NCI-H2081 treated with DMSO at 0.1 percent for 48 hours (cell line): ENCODE data around the gene WDFY4.

Experiments
- DNase-seq: peaks from one replicate; lab custom pipeline; 2025; lab: John Stamatoyannopoulos, UW

WDFY4 gene

DNA sequence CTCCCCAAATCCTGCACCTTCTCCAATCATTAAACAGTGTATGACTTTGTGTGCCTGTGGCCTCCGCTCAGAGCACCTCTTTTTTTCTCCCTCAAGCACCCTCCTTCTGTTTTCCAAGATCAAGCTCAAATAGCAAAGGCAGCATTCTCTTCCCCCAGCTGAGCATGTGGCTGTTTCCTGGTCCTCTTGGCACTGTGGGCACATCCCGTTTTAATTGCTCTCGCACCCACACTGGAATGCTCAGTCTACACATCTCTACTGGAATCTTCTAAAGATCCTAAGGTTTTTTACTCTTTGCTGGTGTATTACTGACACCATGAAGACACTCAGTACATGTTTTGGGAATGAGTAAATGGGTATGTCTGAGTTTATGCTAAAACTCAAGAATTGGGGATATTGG, 107.4 kb downstream of the WDFY4 start:
- no peak for DNase-seq

DNA sequence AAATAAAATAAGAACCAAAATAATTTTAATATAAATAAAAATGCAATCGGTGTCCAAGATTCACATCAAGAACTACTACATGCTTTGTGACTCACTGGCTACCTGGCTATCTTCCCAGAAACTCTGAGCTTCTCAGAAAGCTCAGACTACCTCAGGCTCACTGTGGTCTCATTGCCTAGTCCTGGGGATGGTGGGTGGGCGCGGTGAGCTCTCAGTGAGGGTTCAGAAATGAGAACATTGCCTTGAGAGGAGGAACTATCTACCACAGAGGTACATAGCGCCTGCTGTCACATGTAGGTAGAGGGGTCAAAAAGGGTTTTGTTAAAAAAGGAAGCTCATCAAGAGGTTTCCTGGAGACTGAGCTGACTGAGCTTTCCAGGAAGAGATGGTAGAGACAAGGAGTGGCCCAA, 108.0 kb downstream of the WDFY4 start:
- no peak for DNase-seq

DNA sequence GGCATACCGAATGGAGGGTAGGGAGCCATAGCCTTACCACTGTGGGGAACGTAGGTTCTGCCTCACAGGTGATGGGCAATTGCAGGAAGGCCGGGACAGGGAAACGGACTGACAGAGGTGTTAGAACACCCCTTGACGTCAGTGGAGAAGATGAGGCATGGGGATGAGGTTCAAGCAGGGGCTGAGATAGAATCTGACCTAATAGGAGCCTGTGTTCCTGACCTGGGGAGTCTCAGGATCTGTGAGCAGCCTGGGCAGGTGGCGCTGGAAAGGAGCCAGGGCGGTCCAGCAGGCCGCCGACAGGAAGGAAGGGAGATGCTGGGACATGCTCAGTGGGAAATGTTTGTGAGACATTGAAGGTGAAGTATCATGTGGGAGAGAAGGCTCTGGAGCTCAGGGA, 109.4 kb downstream of the WDFY4 start:
- DNase-seq = no peak

DNA sequence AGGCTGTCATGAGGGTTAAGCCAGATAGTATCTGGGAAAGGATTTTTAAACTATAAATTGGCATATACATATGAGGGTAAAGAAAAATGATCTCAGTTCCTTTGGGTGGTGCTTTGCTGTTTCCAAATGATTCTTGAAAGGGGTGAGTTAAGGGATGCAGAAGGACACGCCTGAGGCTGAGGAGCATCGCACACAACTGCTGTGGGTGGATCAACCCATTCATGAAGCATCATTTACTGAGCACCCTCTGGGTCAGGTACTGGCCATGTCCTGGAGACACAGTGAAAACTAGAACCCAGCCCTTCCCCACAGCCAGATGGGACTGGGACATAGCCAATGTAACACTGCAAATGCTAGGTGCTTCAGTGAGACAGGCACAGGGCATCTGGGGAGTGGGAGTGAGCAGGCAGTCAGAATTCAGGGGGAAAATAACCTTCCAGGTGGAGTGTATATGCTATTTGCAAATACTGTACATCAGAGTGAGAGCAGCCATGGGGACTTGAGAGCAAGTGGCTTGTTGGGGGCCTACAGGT, 112.1 kb downstream of the WDFY4 start:
- no peak for DNase-seq

DNA sequence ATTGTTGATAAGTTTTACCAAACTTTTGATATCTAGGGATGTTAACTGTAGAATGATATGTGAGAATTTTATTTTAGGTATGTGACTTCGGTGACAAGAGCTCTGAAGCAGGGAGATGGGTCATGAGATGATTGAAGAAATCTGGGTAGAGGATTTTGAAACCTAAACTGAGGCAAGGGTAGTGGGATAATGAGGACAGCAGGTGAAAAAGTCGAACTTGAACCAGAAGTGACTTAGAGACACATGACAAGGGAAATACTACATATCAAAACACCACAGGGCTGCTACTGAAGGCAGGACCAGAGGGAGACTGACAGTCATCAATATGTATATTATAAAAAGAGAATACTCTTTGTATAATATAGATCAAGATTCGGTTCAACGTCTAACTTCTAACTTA, 113.2 kb downstream of the WDFY4 start:
- no peak for DNase-seq

DNA sequence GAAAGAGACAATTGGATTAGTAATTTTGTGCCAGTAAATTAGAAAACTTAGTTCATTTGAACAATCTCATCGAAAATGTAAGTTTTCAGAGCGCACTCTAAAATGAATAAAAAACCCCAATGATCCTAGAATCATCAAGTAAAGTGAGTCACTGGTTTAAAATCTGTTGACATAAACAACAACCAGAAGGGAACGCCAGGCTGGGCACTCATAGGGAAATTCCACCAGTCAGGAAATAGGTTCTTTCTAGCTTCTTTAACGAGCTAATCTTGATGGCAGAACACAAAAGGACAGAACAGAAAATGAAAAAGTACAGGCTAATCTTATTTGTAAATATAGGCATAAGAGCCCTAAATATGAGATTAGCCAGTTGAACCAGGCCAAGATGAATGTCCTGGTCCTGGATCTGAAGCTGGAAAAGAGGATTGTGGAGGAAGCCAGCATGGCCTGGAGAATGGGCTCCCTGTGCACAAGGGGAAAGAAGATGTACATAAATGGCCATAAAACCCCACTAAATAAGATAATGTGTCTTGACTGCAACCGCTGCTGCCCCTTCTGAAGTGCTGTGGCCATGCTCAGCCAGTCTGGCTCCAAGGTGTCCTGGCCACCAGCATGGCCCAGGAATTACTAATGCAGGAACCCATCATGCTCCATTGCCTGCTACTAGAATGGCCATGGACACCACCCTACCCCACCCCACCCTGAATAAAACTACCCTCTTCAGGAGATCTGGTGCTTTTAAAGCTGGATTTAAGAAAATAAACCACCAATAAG, 114.0 kb downstream of the WDFY4 start:
- no peak for DNase-seq

DNA sequence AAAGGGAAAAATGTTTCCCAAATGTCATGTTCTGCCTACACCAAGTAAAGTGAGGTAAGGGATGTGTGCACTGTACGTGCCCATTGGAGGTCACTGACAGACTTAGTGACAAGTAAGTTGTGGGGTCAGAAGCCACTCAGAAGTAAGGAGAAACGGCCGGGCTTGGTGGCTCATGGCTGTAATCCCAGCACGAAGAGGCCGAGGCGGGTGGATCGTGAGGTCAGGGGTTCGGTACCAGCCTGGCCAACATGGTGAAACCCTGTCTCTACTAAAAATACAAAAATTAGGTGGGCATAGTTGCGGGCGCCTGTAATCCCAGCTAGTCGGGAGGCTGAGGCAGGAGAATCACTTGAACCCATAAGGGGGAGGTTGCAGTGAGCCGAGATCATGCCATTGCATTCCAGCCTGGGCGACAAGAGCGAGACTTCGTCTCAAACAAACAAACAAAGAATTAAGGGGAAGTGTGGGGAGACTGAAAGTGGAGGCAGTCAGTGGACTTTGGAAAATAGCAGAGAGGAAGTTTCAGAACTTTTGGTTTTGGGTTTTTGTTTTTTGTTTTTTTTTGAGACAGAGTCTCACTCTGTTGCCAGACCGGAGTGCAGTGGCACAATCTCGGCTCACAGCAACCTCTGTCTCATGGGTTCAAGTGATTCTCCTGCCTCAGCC, 114.8 kb downstream of the WDFY4 start:
- no peak for DNase-seq

DNA sequence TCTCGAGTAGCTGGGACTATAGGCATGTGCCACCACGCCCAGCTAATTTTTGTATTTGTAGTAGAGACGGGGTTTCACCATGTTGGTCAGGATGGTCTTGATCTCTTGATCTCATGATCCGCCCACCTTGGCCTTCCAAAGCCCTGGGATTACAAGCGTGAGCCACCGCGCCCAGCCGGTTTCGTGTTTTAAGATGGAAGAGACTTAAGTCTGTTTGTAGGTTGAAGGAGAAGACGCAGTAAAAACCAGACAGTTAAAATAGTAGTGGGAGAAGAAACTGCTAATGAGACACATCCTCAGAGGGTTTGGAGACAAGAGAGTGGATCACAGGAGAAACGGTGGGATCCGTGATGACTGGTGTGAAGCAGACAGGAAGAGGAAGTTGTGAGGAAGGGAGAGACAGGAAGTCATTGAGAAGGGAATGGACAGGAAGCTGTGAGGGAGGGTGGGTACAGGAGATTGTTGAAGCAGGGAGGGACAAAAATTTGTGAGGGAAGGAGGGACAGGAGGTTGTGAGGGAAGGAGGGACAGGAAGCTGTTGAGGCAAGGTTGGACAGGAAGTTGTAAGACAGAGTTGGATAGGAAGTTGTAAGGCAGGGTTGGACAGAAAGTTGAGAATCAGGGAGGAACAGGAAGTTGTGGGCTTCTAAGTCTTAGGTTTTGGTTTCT, 115.5 kb downstream of the WDFY4 start:
- no peak for DNase-seq

DNA sequence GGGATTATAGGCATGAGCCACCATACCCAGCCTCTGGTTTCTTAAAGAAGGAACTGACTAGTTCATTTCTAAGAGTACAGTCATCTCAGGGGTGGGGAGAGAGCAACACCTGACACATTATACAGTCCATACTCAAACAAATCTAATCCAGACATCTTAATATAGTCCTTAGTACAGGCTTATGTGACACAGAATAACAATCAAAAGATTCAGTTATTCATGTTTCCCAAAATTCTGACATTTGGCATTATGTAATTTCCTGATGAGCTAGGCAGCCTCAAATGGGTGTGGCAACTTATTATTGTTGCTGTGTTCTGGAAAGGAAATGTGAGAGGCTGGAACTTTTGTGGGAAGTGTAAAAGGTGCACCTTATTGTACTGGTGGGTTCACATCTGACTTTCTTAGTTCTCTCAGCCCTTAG, 116.3 kb downstream of the WDFY4 start:
- DNase-seq = no peak

DNA sequence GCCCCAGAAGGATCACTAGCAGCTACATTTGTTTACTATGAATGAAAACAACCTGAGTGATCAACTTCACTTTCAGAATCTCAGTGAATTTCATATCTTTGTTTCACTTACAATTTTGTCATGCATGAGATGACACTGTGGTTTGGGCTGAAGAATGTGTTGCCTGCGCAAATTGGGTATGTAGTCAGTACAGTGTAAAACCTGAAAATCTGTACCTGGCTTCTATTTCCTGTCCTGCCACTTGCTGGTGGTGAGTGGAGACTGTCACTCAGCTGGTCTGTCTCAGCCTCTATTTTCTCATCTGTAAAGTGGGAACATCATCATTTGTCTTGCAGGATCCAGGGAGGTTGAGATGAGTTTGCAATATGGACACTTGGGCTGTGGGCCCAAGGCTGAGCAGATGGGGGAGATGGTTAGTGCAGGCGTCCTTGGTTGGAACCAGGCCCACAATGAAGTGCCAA, 118.0 kb downstream of the WDFY4 start:
- no peak for DNase-seq

DNA sequence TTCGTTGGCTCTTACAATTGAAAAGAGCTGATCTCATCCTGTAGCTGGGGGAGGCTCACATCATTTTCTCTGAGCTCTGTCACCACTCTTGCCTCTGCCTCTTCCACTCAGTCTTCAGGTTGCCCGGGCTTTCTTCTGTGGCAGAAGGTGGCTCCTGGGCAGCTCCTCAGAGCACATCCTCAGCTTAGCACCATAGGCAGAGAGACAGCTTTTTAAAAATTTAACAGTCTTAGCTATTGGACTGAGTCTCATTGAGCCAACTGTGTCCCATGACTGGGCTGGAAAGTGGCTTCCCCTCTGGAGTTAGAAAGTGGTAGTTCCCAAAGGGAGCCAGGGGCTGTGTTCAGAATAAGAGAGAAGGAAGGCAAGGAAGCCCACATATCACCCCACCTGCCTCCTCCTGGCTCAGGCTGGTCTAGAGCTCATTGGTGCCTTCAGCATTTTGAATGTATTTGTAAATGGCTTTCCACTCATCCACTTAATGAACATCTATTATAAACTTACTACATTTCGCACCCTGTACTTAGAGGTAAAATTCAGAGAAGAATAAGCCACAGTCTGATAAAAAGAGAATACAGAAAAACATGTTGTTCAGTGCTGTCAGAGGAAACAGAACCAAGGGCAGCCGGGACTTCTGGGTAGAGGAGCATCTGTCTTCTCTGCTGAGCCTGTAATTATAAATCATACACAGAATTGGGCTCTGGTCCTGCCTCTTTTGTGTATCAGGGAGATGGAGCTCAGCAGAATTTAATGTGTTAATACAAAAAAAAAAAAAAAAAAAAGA, 119.3 kb downstream of the WDFY4 start:
- DNase-seq = no peak

DNA sequence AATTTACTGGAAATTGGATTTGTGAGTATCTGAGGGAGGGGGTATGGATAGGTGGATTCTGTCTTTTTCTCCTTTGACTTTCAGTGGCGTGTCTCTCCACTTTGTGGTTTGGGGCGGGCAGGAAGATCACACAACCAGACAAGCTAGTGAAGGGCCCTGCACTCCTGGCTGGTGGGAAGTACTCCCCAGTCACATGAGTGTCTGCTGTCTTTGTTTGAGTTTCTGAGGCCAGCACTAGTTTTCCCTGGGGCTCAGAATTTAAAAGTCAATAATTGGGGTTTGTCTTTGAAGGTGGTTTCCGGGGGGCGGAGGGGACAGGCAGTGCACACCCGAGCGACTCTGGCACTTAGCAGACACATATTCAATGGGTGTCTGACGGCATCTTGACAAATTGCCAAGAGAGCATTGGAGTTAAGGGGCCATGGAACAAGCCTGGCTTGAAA, 120.1 kb downstream of the WDFY4 start:
- no peak for DNase-seq

DNA sequence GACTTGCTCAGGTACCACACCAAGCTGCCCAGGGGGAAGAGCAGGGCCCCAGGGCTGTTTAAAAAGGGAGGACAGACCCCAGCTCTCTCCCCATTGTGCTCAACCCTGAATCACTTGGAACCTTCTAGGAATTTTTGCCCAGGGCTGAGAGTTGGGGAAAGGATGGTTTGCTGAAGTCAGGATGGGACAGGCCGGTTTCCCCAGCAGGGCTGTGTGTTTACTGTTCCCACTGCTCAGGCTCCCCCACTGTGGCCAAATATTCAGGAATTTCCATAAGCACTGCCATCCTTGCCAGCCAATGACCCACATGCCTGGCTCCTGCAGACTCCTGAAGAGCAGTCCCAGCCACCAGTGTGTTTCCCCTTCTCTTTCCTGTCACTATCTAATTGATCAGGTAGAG, 120.7 kb downstream of the WDFY4 start:
- DNase-seq = no peak

DNA sequence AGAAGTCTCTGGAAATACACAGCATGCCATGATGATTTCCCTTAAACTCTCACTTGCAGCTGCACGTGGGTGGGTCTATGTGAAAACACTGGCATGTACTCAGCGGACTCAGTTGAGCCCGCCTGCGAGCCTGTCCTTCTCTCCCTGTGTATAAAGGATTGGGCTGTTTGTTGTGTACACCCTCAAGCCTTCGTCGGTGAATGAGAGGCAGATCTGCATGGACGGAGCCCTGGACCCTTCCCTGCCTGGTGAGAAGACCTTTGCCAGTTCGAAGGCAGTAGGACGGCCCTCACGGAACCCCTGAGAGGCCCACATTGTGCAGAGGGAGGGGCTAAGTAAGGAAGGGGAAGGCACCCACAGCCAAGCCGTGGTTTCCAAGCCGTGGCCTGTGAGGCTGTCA, 121.2 kb downstream of the WDFY4 start:
- DNase-seq = no peak

DNA sequence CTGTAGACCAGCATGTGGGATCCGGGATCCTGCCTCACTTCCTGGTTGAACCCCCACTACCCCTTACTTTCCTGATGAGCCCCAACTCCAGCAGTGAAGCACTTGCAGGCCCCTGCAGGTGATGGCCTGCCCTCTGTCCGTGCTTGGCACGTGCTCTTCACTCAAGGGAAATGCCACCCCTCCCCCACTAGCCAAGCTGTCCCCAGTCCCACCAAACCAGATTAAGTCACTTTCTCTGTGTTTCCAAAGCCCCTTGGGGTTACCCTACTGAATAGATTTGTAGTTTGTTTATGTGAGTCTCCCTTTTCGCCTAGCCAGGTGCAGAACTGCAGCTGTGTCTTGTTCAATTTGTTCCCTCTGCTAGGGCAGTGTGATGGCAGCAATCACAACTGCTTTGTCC, 121.7 kb downstream of the WDFY4 start:
- no peak for DNase-seq

DNA sequence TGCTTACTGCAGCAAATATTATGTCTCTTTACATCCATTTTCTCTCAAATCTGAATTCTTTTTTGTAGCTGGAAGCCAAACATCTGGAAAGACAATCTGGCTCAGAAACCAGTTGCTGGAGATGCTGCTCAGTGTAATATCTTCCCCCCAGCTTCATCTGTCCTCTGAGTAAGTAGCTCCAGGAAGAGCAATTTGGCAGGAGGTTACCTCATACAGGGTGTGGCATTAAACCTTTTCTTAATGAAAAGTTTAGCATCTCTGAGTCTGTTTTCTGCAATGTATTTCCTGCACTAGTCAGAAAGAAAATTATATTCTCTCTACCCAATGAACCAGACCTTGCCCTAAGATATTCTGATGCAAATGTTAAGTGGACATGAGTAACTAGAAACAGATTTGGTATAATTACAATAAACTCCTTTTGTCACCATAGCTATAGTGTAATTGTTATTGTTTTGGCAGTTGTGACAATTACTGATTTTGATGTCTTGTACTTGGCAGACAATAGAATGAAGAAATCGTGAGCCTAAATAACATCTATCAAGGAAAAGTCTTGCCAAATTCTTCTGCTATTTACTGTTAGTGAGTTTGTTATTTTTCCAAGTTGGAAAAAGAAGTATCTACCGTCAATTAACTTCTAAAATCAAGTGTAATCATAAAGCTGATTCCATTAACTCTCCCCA, 123.3 kb downstream of the WDFY4 start:
- DNase-seq = no peak

DNA sequence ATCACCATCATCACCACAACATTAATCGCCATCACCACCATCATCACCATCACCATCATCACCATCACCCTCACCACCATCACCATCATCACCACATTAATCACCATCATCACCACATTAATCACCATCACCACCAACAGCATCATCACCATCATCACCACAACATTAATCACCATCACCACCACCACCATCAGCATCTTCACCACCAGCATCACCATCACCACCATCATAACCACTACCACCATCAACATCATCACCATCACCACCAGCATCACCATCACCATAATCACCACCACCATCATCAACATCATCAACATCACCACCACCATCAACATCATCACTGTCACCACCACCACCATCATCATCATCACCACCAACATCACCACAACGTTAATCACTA, 124.6 kb downstream of the WDFY4 start:
- DNase-seq = no peak

DNA sequence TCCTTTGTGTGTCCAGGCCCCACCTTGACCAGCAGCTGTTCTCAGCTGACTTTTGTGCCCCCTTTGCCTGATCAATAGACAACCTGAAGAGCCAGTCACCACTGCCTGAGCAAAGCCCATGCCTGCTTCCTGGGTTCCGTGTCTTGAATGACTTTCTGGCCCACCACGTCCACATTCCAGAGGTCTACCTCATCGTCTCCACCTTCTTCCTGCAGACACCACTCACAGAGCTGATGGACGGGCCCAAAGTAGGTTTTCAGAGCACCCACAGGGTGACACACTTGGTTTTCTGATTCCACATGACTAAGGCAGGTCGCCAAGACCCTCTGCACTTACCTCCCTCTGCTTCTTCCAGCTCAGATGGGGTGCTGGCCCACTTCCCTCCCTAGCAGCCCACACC, 126.8 kb downstream of the WDFY4 start:
- no peak for DNase-seq

DNA sequence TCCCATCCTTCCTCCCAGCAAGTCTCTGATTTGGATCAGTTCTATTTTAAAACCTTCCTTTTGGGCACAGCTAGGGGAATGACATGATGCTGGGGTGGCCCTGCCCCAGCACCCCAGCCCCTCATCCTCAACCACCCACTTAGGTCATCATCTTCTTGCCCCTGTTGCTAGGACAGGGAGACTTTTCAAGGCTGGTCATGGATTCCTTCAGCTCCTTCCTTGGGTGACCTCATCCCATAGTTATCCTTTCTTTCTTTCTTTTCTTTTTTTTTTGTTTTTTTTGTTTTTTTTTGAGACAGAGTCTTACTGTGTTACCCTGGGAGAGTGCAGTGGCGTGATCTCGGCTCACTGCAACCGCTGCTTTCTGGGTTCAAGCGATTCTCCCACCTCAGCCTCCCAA, 127.2 kb downstream of the WDFY4 start:
- no peak for DNase-seq

DNA sequence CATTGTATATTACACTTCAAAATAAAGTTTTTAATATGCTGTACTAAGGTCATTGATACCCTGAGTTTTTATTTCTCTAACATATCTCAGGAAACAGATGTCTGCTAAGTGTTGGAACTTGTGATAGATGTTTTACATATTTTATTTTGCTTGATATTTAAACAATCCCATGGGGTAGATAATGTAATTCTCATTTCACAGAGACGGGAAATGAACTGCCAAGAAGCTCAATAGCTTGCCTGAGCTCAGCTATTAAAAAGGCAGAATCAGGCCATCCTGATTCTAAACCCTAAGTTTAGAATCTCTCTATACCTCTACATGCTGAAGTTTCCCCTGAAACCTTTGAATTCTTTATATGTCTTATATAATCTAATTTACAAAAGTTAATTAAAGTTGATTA, 128.6 kb downstream of the WDFY4 start:
- no peak for DNase-seq

DNA sequence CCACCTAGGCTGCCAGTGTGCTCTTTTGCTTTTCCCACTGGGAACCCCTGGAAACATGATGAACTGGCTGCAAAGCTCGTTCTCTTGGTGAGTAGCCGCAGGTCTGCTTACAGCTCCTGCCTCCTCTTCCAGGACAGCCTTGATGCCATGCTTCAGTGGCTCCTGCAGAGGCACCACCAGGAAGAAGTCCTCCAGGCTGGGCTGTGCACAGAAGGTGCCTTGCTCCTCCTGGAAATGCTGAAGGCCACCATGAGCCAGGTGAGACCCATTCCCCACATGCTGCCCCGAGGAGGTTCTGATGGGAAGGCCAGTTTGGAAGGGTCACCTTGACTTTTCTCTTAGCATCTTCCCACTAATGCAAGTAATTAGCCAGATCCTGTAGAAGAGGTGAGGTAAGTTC, 129.2 kb downstream of the WDFY4 start:
- no peak for DNase-seq

DNA sequence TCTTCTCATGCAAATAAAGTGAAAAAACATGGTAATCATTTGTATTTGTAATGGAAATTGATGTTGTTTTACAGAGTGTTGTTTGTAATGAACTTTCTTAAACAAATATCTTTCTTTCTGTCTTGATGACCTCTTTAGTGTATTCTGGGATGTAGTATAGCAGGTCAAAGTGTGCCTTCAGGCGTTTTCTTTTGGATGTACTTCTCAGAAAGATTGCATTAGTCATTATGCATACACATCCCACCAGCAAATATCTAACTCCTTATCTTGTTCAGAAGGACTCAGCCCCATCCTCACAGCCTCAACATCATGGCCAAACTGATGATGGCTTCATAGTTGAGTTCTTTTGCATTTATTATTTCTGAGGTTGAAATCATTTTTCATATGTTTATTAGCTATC, 130.3 kb downstream of the WDFY4 start:
- no peak for DNase-seq
